Medulla oblongata (tissue), 1 donor: Measurements from ENCODE around the gene TTC24.
"Not testable (repeated sequence)": the region's sequence is repeated elsewhere in the genome, so short reads cannot be mapped to it uniquely, and the experiment has no call there.

ENCODE experiments used
- DNase-seq: peaks from one replicate; pipeline ENCODE4 v3.0.0-alpha.2; 2015; ENCODE audit errors: extremely low spot score

Gene TTC24

DNA sequence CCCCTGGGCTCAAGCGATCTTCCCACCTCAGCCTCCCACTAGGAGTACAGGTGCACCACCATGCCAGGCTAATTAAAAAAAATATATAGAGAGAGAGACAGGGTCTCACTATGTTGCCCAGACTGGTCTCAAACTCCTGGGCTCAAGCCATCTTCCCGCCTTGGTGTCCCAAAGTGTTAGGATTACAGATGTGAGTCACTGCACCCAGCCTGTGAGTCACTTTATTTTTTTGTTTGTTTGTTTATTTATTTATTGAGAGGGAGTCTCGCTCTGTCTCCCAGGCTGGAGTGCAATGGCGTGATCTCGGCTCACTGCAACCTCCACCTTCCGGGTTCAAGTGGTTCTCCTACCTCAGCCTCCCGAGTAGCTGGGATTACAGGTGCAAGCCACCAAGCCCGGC is 8.4 kb downstream of the TTC24 start:
- DNase-seq = not testable (repeated sequence)

DNA sequence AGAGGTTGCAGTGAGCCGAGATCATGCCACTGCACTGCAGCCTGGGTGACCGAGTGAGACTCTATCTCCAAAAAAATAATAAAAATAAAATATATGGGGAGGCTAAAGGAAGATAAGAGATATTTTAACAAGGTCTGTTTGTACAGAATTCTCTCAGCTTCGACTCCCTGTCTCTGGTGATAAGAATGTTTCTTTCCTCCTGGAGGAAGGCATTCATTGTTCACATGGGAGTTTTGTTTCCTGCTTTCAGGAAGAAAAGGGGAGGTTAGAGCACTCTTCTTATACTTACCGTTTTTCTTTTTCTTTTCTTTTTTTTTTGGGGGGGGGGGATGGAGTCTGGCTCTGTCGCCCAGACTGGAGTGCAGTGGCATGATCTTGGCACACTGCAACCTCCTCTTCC is 10.0 kb downstream of the TTC24 start:
- DNase-seq = no peak

- DNase-seq = no peak
Observed at GRCh38 chr1:156590326-156591180, 11.0 kb downstream of the TTC24 start.

DNA sequence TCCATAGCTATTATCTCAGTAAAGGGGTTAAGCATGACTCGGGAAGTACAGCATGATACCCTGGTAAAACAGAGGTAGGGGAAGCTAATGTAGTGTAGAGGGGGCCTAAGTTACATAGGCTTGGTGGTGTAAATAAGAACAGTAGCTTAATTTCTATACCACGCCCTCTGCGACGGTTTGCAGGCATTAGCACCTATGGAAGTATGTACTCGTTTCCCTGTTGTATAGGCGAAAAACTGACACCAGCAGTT is 11.6 kb downstream of the TTC24 start:
- no peak for DNase-seq

DNA sequence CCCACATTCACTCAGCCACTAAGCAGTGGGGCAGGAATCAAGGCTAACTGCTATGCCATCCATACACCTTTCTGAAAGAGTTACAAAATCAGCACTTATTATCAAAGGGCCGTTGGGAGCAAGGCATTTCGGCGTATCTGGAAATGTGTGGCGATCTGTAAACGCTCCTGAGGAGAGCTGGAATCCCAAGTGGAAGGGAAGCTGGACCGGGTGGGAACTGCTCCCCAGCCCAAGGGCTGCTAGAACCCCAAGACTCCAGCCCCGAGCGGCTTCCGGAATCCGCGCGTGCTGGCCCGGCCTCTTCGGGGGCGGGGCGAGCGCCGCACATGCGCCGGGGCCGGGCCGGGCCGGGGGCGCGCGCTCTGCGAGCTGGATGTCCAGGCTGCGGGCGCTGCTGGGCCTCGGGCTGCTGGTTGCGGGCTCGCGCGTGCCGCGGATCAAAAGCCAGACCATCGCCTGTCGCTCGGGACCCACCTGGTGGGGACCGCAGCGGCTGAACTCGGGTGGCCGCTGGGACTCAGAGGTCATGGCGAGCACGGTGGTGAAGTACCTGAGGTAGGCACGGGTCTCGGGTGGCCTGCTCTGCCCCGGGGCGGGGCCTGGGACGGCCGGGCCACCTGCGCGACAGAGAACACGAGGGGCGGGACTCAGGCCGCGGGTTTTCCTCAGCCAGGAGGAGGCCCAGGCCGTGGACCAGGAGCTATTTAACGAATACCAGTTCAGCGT is 12.1 kb downstream of the TTC24 start, which contains the start of gene NAXE:
NAXE (plus strand) TSS at position 345 of the 726 bp plus-strand sequence; CDS start at position 374, 29 bp downstream.
- DNase-seq = peak; percentile 81

DNA sequence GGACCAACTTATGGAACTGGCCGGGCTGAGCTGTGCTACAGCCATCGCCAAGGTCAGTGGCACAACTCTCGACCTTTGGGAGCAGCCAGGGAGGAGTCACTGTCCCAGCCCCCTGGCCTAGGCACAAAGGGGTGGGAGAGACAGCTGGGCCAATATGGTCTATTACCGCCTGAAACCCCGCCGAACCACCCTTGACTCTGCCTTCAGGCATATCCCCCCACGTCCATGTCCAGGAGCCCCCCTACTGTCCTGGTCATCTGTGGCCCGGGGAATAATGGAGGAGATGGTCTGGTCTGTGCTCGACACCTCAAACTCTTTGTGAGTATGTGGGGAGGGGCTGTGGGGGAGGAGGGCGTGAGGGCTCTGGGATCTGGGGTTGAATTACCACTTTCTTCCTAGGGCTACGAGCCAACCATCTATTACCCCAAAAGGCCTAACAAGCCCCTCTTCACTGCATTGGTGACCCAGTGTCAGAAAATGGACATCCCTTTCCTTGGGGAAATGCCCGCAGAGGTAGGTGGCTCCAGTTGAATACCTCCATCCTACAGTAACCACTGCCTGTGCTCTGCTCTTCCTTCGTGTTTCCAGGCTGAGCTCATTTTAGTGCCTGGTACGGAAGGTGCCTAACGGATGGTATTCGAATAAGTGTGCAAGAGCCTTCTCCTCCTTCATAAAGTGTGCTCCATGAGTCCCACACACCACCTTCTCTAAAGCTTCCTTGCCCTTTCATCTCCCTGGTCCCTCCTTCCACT is 12.8 kb downstream of the TTC24 start:
- DNase-seq = no peak

DNA sequence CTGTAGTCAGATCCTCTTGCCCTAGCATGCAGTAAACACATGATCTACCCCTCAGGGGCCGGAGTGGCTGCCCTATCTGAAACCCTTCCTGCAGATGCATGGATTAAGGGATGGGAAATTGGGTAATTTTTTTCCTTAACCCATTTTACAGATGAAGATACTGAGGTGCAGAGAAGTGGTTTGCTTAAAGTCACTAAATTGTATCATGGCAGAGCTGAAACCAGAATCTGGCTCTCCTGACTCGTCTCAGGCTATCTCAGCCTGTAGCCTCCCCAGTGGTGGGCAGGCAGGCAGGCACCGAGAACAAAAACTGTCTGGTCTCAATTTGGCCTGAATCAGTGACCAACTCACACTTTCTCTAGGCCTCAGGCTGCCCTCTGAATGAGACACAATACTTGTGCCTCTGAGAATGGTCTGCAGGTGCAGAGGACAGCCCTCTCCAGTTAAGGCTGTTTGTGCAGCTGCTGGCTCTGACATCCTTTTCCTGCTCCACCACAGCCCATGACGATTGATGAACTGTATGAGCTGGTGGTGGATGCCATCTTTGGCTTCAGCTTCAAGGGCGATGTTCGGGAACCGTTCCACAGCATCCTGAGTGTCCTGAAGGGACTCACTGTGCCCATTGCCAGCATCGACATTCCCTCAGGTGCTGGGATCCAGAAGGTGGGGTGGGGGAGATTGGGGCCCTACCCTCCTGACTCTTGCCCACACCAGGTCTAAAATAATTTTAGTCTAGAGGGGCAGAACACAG is 13.6 kb downstream of the TTC24 start:
- DNase-seq = no peak

DNA sequence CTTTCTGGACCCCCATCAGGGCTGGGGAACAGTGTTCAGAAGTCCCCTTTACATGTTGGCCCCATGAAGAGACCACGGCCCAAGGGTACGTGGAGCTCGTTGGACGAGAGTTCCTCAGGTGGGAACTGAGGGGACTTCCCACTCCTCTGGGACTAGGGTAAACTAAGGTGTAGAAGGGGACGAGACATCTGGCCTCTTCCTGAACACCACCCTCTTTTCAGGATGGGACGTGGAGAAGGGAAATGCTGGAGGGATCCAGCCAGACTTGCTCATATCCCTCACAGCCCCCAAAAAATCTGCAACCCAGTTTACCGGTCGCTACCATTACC is 14.1 kb downstream of the TTC24 start:
- DNase-seq = no peak

DNA sequence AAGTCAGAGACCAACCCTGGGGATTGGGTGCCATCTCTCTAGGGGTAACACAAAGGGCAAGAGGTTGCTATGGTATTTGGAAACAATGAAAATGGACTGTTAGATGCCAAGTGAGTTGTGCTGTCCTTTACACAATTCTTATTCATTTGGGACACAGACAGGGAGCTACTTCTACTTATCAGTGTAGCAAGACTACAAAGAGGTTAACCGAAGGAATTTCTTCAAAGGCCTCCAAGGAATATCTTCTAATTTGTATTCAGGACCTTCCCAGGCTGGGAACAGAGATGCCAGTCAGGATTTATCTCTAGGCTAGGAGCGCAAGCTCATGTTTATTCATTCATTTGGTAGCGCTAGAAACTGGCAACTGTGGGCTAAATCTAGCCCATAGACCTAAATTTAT is 14.7 kb downstream of the TTC24 start:
- DNase-seq = no peak

DNA sequence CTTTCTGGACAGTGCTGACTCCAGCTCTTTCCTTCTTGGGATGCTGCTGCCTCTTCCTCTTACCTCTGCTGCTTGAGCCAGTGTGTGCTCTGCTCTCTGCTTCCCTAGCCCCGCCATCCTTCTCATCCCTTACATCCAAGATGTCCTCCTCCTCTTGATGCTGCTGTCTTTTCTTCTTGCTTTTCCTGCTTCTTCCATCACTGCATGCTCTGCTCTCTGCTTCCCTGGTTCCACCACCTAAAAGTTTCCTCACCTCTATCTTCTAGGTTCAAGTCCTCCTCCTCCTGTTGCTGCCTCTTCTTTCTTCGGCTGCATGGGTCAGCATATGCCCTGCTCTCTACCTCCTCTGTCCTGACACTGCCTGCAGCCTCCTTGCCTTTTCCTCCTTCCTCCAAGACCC is 15.5 kb downstream of the TTC24 start:
- DNase-seq = no peak

DNA sequence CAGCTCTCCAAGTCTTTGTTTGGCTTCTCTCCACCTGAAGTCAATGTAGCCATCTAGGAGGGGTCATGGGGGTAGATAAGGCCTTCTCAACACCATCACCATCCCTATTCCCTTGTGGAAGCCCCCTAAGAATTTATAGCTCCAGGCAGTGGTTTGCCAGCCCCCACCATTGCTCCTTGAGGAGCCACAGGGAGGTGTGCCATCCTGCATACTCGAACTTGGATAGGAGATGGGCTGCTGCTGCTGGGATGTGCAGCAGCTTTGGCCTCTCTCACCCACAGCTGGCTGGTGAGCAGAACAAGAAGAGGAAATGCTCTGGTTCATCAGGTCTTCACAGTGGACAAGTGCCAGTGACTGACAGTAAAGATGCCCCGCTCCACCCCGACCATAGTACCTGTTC is 16.9 kb downstream of the TTC24 start:
- no peak for DNase-seq

GRCh38 chr1:156598125-156598524 is 18.6 kb downstream of the TTC24 start:
- DNase-seq = no peak

DNA sequence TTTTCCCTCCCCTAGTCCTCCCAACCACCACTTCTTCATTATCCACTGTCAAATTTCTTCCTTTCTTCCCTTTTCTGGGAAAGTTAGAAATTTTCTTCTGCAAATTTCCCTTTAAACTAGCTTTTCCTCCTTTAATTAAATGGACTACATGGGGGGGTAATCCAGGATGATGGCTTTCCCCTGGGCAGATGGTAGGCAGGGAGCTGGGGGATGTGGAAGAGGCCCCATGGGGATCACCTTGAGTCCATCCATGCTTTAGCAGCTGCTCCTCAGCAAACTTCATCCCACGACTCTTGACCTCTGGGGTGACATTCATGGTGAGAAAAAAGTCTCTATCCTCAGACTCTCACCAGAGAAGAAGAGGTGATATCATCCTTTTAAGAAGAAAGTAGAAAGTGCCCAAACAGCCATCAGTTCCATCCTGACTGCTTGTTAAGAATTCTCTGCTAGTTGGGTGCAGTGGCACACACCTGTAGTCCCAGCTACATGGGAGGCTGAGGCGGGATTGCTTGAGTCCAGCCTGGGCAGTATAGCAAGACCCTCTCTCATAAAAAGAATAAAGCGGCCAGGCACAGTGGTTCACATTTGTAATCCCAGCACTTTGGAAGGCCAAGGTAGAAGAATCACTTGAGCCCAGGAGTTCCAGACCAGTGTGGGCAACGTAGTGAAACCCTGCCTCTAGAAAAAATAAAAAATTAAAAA is 19.4 kb downstream of the TTC24 start:
- DNase-seq = no peak

GRCh38 chr1:156599811-156600210 is 20.3 kb downstream of the TTC24 start:
- DNase-seq = no peak

DNA sequence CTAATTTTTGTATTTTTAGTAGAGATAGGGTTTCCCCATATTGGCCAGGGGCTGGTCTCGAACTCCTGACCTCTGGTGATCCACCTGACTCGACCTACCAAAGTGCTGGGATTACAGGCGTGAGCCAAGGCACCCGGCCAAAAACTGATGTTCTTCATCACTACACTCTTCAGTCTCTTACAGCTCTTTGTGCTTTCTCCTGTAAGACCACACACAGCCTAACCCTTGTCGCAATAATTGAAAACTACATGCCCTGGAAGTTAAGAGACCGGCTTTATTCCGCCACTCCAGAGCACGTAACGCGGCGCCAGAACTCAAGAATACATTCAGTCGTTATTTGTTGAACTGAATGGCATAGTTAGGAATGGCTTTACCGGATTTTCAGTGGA is 21.2 kb downstream of the TTC24 start:
- DNase-seq = no peak

GRCh38 chr1:156601122-156601830 is 21.8 kb downstream of the TTC24 start, which contains the start of gene GPATCH4:
TSS of gene GPATCH4 (minus strand) at chr1:156601479.
- DNase-seq = peak; percentile 86

- DNase-seq = no peak
Observed at GRCh38 chr1:156601892-156602291, 22.4 kb downstream of the TTC24 start.

GRCh38 chr1:156602557-156602993 is 23.1 kb downstream of the TTC24 start:
- no peak for DNase-seq

- not testable (repeated sequence) for DNase-seq
Observed at GRCh38 chr1:156607344-156607743, 27.8 kb downstream of the TTC24 start.

DNA sequence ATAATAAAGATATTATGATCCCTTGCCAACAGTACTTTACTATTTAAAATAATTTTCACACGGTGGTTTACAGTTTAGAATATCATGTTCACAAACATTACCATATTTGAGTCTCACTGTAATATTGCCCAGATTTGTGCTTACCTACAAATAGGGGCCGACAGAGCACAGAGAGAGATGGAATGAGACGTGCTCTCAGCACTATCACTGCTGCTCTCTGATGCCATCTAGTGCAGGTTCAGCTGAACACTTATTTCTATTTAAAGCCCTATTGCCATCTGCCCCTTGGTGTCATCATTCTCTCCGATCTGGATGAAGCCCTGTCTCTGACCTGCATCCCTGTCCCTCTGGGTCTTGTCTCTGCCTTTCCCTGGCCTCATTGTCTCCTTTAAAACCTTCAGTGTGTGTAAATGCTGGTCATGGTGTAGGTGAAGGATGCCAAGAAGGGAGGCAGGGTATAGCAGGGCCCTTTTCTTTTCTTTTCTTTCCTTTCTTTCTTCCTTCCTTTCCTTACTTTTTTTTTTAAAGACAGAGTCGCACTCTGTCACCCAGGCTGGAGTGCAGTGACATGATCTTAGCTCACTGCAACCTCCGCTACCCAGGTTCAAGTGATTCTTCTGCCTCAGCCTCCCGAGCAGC is 28.6 kb downstream of the TTC24 start:
- peak; percentile 93 for DNase-seq
